KMS-11 (cell line): ENCODE data around the gene DYNLT2B.

ENCODE experiments used
- H2AFZ ChIP-seq: fragments of 200-600 bp; sonication (generic); 2 replicates; pipeline ENCODE4 v1.6.1; 2016; ENCODE audit warnings: antibody characterized with exemption, mixed run types, low read depth
- H3K27ac ChIP-seq: fragments of 200-600 bp; sonication (generic); 2 replicates; pipeline ENCODE4 v1.6.1; 2016; ENCODE audit warnings: mild to moderate bottlenecking, mixed run types
- H3K27me3 ChIP-seq: fragments of 200-600 bp; sonication (generic); 2 replicates; pipeline ENCODE4 v1.6.1; 2017; ENCODE audit warnings: mild to moderate bottlenecking, low read depth, mixed run types, moderate library complexity; ENCODE audit not compliant: insufficient read depth
- H3K36me3 ChIP-seq: fragments of 200-600 bp; sonication (generic); 2 replicates; pipeline ENCODE4 v1.6.1; 2017; ENCODE audit warnings: mild to moderate bottlenecking, mixed run types; ENCODE audit not compliant: insufficient read depth
- H3K4me1 ChIP-seq: fragments of 200-600 bp; sonication (generic); 2 replicates; pipeline ENCODE4 v1.6.1; 2016; ENCODE audit warnings: mild to moderate bottlenecking, low read depth, mixed run types; ENCODE audit not compliant: poor library complexity, severe bottlenecking
- H3K4me2 ChIP-seq: fragments of 200-600 bp; sonication (generic); 2 replicates; pipeline ENCODE4 v1.7.0; 2016; ENCODE audit warnings: mild to moderate bottlenecking, mixed run types
- H3K4me3 ChIP-seq: fragments of 200-600 bp; sonication (generic); IDR thresholded peaks from 2 replicates; pipeline ENCODE4 v1.6.1; 2017; ENCODE audit warnings: low read depth, low read length, mixed read lengths; ENCODE audit not compliant: insufficient read depth
- H3K79me2 ChIP-seq: fragments of 200-600 bp; sonication (generic); 2 replicates; pipeline ENCODE4 v1.6.1; 2016; ENCODE audit warnings: low read depth, mixed run types; ENCODE audit not compliant: insufficient read depth
- H3K9ac ChIP-seq: fragments of 200-600 bp; sonication (generic); 2 replicates; pipeline ENCODE4 v1.6.1; 2016; ENCODE audit warnings: mild to moderate bottlenecking, mixed run types
- H4K20me1 ChIP-seq: fragments of 200-600 bp; sonication (generic); 2 replicates; pipeline ENCODE4 v1.6.1; 2016; ENCODE audit warnings: mild to moderate bottlenecking, mixed run types; ENCODE audit not compliant: insufficient read depth
- TF ChIP-seq, protein P1 (sequence below): fragments of 200-600 bp; sonication (generic); conservative IDR thresholded peaks from 2 replicates; pipeline ENCODE4 v1.6.1; 2017; ENCODE audit warnings: low read depth, mild to moderate bottlenecking, antibody characterized with exemption, low read length, moderate library complexity, mixed read lengths

Gene DYNLT2B

GRCh38 chr3:196340466-196340865, 22.4 kb upstream of the DYNLT2B start:
- Histone ChIP-seq H3K36me3 (no peaks in the 10 kb centered on the region), H3K9ac (no peak overlapping the region), H2AFZ (no peak overlapping the region), H4K20me1 (no peaks in the 10 kb centered on the region), H3K4me3 (no peak overlapping the region), H3K79me2 (no peaks in the 10 kb centered on the region), H3K4me2 (no peak overlapping the region), H3K27ac (no peak overlapping the region), H3K27me3 (no peaks in the 10 kb centered on the region), H3K4me1 (no peaks in the 10 kb centered on the region)
- TF ChIP-seq, protein P1, sequence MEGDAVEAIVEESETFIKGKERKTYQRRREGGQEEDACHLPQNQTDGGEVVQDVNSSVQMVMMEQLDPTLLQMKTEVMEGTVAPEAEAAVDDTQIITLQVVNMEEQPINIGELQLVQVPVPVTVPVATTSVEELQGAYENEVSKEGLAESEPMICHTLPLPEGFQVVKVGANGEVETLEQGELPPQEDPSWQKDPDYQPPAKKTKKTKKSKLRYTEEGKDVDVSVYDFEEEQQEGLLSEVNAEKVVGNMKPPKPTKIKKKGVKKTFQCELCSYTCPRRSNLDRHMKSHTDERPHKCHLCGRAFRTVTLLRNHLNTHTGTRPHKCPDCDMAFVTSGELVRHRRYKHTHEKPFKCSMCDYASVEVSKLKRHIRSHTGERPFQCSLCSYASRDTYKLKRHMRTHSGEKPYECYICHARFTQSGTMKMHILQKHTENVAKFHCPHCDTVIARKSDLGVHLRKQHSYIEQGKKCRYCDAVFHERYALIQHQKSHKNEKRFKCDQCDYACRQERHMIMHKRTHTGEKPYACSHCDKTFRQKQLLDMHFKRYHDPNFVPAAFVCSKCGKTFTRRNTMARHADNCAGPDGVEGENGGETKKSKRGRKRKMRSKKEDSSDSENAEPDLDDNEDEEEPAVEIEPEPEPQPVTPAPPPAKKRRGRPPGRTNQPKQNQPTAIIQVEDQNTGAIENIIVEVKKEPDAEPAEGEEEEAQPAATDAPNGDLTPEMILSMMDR: no peak

DNA sequence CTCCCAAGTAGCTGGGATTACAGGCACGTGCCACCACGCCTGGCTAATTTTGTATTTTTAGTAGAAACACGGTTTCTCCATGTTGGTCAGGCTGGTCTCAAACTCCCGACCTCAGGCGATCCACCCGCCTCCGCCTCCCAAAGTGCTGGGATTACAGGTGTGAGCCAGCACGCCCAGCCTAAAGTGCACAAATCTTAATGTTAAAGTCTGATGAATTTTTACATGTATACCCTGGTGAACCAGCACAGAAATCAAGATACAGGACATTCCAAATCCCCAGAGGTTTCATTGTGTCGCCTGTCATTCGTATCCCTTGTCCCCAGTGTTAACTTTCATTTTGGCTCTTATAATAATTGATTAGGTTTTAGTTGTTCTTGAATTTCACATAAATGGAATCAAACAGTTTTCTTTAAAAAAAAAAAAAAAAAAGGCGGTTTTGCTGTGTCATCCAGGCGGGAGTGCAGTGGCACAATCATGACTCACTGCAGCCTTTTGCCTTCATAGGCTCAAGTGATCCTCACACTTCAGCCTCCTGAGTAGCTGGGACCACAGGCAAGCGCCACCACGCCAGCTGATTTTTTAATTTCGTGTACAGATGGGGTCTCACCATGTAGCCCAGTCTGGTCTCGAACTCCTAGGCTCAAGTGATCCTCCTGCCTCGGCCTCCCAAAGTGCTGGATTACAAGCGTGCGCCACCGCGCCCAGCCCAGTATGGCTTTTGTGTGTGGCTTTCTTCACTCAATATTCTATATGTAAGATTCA, 21.6 kb upstream of the DYNLT2B start:
- TF ChIP-seq, protein P1: no peak
- Histone ChIP-seq H2AFZ (no peak overlapping the region), H3K27me3 (no peaks in the 10 kb centered on the region), H3K9ac (no peak overlapping the region), H3K4me1 (no peaks in the 10 kb centered on the region), H3K79me2 (no peaks in the 10 kb centered on the region), H3K36me3 (no peaks in the 10 kb centered on the region), H3K4me2 (no peak overlapping the region), H3K4me3 (no peak overlapping the region), H3K27ac (no peak overlapping the region), H4K20me1 (no peaks in the 10 kb centered on the region)

GRCh38 chr3:196339044-196339443, 21.0 kb upstream of the DYNLT2B start:
- Histone ChIP-seq H3K27me3 (no peaks in the 10 kb centered on the region), H3K79me2 (no peaks in the 10 kb centered on the region), H3K4me3 (no peak overlapping the region), H4K20me1 (no peaks in the 10 kb centered on the region), H3K9ac (no peak overlapping the region), H3K4me1 (no peaks in the 10 kb centered on the region), H3K27ac (no peak overlapping the region), H2AFZ (no peak overlapping the region), H3K4me2 (no peak overlapping the region), H3K36me3 (no peaks in the 10 kb centered on the region)
- TF ChIP-seq, protein P1: no peak

DNA sequence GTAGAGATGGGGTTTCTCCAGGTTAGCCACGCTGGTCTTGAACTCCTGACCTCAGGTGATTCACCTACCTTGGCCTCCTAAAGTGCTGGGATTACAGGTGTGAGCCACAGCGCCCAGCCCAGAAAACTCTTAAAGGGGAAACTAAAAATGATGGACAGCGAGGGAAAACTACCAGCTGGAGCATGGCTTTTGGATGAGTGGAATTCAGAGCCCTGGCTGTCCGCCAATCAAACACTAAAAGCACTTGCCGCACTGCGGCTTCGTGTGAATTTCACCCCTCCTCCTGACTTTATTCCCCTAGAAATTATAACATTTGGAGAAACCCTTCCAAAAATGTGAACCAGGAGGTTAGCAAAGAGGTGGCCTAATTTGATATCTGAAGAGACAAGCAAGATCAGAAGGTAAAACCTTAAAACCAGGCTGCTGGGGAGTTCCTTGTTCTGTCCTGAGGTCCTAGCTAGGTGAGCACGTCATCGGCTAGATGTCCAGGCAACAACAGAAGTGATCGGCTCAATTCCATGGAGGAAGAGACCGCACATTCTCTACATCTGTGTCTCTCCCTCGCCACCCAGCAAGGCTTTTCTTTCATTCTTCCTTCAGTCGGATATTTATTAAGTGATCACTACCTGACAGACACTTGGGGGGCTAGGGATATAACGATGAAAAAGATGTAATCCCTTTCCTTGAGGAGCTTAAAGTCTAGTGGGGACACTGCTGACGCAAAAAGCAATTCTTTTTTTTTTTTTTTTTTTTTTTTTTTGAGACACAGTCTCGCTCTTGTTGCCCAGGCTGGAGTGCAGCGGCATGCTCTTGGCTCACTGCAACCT, 18.5 kb upstream of the DYNLT2B start:
- no peaks in the 10 kb centered on the region for H3K79me2 ChIP-seq
- H4K20me1 ChIP-seq: no peaks in the 10 kb centered on the region
- H3K27me3 ChIP-seq: no peaks in the 10 kb centered on the region
- no peaks in the 10 kb centered on the region for H3K4me1 ChIP-seq
- no peaks in the 10 kb centered on the region for H3K36me3 ChIP-seq
- no peak overlapping the region for H3K4me3 ChIP-seq
- no peak overlapping the region for H3K9ac ChIP-seq
- H2AFZ ChIP-seq: no peak overlapping the region
- no peak overlapping the region for H3K27ac ChIP-seq
- TF ChIP-seq, protein P1: no peak
- H3K4me2 ChIP-seq: no peak overlapping the region
